Fibroblast of gingiva (primary cell): Measurements from ENCODE around the gene EXD3.
"Not testable (repeated sequence)": the region's sequence is repeated elsewhere in the genome, so short reads cannot be mapped to it uniquely, and the experiment has no call there.

Experiments
- DNase-seq: peaks from one replicate; pipeline ENCODE4 v3.0.0-alpha.2; 2011; ENCODE audit warnings: low read depth

Gene EXD3

DNA sequence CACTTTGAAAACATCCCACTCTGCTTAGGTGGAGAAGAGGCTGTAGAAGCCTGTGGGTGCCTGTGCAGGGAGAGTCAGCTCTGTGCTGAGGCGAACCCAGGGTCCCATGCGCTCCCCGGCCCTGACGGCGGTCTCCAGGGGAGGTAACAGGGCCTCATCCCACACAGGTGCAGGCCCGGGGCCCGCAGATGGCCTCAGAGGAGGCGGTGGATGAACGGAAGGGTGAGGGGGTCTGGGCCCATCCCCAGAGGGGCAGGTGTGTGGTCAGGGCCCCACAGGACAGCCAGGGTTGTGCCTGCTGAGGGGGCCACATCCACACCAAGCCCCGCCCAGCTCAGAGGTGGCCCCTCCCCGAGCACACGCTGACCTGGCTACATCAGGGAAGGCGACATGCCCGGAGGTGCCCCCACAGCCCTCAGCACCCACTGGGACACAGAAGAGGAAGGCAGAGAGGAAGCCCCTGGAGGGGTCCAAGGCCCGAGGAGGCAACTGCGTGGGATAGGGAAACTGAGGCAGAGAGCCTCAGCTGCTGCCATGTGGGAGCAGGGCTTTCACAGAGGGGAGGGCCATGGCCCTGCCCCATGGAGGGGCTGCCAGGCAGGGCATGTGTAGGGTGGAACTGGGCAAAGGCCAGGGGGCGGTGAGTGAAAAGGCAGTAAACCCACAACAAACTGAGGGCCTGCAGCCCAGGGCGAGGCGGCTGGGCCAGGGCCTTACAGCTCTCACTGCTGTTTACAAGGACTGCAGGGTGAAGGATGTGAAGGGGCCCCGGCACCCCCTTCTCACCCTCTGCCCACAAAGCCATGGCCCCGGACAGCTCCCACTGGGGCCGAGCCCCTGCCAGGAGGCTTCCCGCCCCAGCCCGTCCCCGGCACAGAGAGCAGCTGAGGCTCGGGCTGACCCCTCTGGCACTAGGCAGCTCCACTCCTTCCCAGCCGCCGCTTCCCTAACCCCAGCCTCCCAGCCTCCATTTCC lies 29.5 kb downstream of the EXD3 start:
- DNase-seq: no peak

DNA sequence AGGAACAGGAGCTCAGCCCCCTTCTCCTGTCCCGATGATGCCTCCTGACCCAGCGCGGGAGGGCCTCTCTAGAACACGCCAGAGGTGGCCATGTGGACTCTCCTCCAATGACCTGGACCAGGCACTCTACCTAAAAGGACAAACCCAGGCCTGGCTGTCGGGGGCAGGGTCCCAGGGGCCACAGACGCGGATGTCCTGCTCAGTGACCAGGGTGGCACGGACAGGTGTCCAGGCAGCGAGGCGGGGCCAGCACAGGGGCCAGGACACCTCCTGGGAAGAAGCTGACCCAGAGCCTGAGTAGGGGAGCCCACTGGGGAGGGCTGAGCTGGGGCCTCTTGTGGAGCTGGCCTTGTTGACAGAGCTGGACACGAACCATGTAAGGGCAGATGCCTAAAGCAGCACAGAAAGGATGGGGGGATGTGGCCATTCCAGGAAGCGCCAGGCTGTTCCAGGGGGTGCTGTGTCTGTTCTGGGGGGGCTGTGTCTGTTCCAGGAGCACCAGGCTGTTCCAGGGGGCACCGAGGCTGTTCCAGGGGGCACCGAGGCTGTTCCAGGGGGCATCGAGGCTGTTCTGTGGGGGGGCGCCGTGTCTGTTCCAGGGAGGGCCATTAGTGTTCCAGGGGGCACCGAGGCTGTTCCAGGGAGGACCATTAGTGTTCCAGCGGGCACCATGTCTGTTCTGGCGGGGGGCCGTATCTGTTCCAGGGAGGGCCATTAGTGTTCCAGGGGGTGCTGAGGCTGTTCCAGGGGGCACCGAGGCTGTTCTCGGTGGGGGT lies 30.5 kb downstream of the EXD3 start:
- DNase-seq: no peak

GRCh38 chr9:137391411-137391754 lies 31.6 kb downstream of the EXD3 start:
- DNase-seq: no peak

DNA sequence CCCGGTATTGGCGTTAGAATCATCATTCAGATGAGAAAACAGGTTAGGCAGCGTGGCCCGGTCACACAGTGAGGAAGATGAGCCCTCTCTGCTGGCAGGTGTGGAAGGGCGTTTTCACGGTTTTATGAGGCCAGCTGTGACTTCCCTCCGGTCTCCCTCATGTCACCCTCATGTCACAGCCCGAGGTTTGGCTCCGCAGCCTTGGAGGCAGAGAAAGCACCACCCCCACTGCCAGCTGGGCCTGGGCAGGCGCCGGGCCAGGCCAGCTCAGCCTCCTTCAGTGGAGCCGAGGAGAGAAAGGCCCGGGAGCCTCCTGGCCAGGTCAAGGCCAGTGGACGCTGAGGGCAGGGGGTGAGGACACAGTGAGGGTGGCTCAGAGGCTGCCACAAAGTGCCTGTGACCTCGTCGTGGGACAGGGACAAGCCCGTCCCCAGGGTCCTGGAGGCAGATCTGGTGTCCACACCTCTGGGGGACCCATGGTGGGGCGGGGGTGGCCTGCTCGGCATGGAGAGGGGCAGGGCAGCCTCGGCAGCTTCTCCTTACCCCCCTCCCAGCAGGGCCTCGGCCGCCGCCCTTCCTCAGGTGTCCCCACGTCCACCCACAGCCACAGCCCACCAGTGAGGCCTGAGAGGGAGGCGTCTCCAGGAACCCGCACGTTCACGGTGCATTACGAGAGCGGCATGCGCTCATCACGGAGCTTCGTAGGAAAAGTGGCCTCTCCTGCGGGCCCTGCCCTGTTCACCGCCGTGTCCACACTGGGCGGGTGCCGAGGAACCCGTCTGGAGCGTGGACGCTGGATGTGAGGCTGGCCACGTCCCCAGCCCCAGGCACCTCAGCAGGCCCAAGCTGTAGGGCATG lies 32.2 kb downstream of the EXD3 start:
- DNase-seq: no peak

GRCh38 chr9:137389428-137389746 lies 33.6 kb downstream of the EXD3 start:
- DNase-seq: no peak

DNA sequence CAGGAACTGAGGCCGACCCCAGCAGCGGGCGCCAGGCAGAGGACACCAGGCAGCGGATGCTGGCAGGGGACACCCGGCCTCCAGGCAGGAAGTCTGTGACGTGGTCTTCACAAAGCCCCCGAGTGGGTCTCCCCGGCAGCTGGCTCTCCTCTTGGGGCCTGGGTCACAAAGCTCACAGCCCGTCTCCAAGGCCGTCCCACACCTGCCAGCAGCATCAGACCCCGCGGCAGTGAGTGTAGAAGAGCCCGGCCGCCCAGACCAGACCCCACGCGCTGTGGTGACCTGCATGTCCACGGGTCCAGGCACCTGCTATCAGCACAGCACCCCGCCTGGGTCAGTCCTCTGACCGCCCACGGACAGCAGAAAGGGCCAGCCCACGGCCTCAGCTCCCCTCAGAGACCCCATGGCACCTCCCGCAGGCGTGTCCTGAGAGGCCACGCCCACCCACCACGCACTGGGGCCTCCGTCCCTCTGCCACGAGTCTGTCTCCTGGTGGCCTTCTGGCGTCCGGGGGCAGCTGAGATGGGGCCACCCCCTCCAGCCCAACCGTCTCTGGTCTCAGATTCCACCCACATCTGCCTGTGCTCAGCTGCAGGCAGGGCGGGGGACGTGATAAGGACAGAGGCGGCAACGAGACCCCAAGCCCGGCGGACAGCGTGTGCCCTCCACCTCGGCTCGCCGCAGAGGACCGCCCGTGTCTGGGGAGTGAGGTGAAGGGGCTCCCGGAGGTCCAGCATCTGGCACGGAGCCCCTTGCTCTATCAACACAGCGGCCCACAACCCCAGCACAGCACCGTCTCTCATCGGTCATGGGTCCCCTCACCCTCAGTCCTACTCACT lies 34.2 kb downstream of the EXD3 start:
- DNase-seq: no peak

DNA sequence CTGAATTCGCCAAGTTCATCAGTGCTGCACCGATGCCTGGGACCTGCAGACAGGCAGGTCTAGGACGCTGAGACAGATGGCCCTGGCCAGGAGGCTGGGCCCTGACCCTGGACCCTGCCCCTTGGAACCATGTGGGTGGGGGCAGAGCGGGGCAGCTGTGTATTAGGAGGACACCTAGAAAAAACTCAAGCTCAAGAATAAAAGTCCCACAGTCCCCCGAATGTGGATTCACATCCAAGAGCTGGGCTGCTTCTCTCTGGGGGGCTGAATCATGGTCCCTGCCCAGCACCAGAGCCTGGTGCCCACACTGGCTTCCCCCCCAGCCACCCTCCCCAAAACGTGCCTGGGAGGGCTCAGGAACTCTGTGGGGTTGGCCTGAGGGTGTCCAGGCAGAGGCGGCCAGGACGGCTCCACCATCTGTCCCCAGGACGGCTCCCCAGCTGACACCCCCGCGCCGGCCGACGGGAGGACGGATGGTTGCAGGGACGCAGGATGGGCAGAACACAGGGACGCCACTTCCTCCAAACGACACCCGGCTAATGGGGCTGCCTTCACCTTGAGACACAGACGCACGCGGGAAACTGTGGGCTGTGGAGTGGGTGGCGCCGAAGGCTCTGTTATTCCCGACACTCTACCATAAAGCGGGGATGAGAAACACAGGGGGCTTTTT lies 34.9 kb downstream of the EXD3 start:
- DNase-seq: no peak

- no peak for DNase-seq
Observed at GRCh38 chr9:137387114-137387890, 35.7 kb downstream of the EXD3 start.

DNA sequence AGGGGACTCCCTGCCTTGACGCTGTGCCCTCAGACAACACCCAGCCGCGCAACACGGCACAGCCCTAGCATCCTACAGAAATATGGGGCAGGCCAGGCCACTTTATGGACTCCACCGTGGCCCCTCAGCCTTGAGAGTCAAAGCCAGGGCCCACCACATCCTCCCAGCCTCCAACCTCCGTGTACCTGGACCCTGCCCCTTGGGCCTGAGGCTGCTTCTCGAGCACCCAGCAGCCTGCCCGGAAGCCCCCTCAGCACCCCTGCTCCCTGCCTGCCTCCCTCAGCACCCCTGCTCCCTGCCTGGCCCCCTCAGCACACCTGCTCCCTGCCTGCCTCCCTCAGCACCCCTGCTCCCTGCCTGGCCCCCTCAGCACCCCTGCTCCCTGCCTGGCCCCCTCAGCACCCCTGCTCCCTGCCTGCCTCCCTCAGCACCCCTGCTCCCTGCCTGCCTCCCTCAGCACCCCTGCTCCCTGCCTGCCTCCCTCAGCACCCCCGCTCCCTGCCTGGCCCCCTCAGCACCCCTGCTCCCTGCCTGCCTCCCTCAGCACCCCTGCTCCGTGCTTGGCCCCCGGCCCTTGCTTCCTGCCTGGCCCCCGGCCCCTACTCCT lies 36.4 kb downstream of the EXD3 start:
- not testable (repeated sequence) for DNase-seq

DNA sequence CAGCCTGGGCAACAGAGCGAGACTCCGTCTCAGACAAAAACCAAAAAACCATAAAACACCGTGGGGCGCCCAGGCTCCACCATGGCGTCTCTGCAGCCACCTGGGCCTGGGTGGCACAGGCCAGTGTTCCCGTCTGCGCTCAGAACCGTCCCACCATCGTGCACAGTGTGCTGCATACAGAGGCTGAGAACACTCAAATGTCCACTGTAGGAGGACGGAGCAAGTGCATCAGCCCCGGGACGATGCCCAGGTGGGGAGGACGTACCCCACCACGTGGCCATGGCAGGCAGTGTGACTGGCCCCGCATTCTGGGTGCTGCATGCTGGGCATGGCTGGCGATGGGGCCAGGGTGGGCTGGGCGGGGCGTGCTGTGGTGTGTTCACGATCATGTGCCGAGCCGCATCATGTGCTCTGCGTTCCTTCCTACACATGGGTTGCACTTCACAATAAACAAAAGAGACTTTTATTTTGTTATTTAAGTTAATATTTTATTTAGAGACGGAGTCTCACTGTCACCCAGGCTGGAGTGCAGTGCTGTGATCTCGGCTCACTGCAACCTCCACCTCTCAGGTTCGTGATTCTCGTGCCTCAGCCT lies 37.8 kb downstream of the EXD3 start:
- DNase-seq: no peak

- no peak for DNase-seq
Observed at GRCh38 chr9:137383784-137384756, 38.9 kb downstream of the EXD3 start.

DNA sequence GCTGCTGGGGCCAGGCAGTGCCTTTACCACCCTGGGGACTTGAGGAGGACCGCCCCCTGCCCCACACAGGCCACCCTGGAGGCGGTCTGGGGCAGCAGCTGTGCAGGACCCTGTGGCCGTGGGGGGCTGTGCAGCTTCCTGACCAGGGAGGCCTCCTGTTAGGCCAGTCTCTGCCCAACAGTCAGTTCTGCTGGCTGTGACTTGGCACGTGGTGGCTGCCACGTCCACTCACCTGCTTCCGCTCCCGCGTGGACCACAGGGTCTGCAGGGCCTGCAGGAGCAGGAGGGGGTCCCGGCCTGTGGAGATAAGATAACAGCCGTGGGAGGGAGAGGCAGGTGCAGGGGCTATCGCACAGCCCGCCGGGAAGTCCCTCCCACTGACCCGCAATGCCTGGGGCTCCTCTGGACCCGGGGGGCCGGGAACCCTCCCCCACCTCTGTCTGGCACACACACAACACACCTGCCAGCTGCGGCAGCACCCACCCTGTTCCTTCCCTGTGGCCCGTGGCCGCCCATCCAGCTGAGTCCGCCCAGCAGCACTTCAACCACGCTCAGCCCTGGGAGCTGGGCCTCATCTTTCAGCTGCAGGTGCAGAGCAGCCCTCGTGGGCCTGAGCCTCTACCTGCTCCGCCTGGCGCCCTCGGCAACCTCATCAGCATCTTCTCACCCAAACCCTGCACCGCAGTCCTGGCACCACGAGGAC lies 39.7 kb downstream of the EXD3 start:
- no peak for DNase-seq

- DNase-seq: no peak
Observed at GRCh38 chr9:137382444-137383080, 40.4 kb downstream of the EXD3 start.

DNA sequence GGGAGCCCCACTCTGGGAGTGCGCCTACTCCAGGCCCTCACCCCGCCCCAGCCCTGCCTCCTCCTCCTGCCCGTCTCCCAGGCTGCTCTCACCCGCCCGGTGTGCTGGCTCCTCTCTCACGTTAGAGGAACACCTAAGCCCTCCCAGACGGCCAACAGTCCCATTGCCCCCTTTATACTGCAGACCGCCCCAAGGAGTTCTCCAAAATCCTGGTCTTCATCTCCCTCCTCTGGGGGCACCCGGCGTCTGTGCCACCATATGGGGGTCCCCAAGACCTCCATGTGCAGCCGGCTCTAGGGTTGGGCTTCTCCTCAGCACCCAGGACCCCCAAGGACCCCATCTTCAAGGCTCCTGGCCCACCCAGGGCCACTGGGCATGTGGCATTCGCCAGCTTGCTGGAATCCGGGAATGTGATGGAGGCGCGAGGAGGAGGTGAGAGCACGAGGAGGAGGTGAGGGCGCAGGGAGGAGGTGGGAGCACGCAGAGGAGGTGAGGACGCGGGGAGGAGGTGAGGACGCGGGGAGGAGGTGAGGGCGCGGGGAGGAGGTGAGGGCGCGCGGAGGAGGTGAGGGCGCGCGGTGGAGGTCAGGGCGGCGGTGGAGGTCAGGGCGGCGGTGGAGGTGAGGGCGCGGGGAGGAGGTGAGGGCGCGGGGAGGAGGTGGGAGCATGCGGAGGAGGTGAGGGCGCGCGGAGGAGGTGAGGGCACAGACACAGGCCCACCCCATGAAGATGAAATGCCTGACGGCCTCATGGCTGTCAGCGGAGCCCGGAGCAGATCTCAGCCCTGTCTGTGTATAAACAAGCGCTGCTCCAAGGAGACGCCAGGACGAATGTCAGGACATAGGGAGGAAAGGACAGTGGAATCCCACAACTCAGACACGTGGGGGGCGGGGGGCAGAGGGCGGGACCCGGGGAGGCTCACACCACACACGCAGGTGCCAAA lies 41.2 kb downstream of the EXD3 start:
- no peak for DNase-seq

- no peak for DNase-seq
Observed at GRCh38 chr9:137380606-137381005, 42.4 kb downstream of the EXD3 start.

GRCh38 chr9:137380171-137380570 lies 42.8 kb downstream of the EXD3 start:
- DNase-seq: no peak
